Endothelial cell of umbilical vein (primary cell): ENCODE results near the gene PRR19. TPM values are rescaled to one million over a fixed set of nuclear protein-coding genes. Genes with fewer than 3 reads are reported as not detected.

ENCODE experiments used
- BruUV-seq: library from RNA; stranded (reverse); fragments of 400-500 nt; replicated peaks from 2 replicates; lab custom pipeline; 2021; lab: Mats Ljungman, UMichigan
- CTCF ChIA-PET: fragments of 300-600, 350-600 bp; sonication (Branson Sonifier 250); formaldehyde crosslinking; loops from one replicate; lab custom pipeline; 2021; ENCODE audit warnings: antibody characterized with exemption, inconsistent platforms; lab: Charles Lee
- POLR2A ChIA-PET: fragments of 300-600, 350-600 bp; sonication (Branson Sonifier 250); formaldehyde crosslinking; loops from one replicate; lab custom pipeline; 2021; ENCODE audit warnings: antibody characterized with exemption, inconsistent platforms; lab: Charles Lee
- DNase-seq: peaks from one replicate; pipeline ENCODE4 v3.0.0-alpha.2; 2011; ENCODE audit warnings: low read depth, low spot score
- FAIRE-seq: peaks from 2 replicates; lab custom pipeline; 2011; peaks lifted over from hg19 to GRCh38; lab: Jason Lieb, UNC
- H2AFZ ChIP-seq: 2 replicates; pipeline ENCODE4 v1.6.0; 2012; ENCODE audit warnings: low read depth, low read length, control low read depth, inconsistent platforms
- H3K27ac ChIP-seq: 2 replicates; pipeline ENCODE4 v1.5.1; 2011; ENCODE audit warnings: low read depth, mild to moderate bottlenecking, control low read depth, low read length, moderate library complexity; ENCODE audit not compliant: insufficient read depth
- H3K27me3 ChIP-seq, 2 experiments: 2 replicates each; pipeline versions ENCODE4 v1.6.0 to v1.6.1; 2011; ENCODE audit warnings: low read length in 2 of 2, mixed read lengths in 1 of 2; ENCODE audit not compliant: control insufficient read depth in 2 of 2, insufficient read depth in 2 of 2
- H3K36me3 ChIP-seq, 2 experiments: 2 replicates in 1 of 2; 3 replicates in 1 of 2; pipeline ENCODE4 v1.5.1; 2011; ENCODE audit warnings: low read length in 2 of 2, mild to moderate bottlenecking in 1 of 2, moderate library complexity in 1 of 2; ENCODE audit not compliant: control insufficient read depth in 2 of 2, insufficient read depth in 2 of 2; ENCODE audit errors: extremely low read depth in 1 of 2
- H3K4me1 ChIP-seq: 3 replicates; pipeline ENCODE4 v1.5.1; 2011; ENCODE audit warnings: mild to moderate bottlenecking, low read length; ENCODE audit not compliant: control insufficient read depth, insufficient read depth; ENCODE audit errors: extremely low read depth
- H3K4me2 ChIP-seq: 2 replicates; pipeline ENCODE4 v1.6.1; 2011; ENCODE audit warnings: low read length, control low read depth, mixed read lengths; ENCODE audit not compliant: insufficient read depth
- H3K4me3 ChIP-seq, 3 experiments: fragments of 200-600 bp in 1 of 3; sonication (generic), shearing (Covaris generic) in 1 of 3; replicated peaks in 1 of 3; 2 replicates each; pipeline ENCODE4 v1.5.1; 2011 to 2016; ENCODE audit warnings: control low read depth in 3 of 3, low read length in 3 of 3, mild to moderate bottlenecking in 2 of 3, inconsistent platforms in 1 of 3, low read depth in 1 of 3, moderate library complexity in 1 of 3; ENCODE audit not compliant: insufficient read depth in 1 of 3
- H3K79me2 ChIP-seq: 2 replicates; pipeline ENCODE4 v1.6.0; 2012; ENCODE audit warnings: low read length, inconsistent platforms; ENCODE audit not compliant: control insufficient read depth, insufficient read depth
- H3K9ac ChIP-seq: replicated peaks from 2 replicates; pipeline ENCODE3; 2011; ENCODE audit warnings: low read length, control low read depth; ENCODE audit not compliant: insufficient read depth; ENCODE audit errors: extremely low read depth
- H3K9me1 ChIP-seq: replicated peaks from 3 replicates; pipeline ENCODE4 v1.6.0; 2011; ENCODE audit warnings: mild to moderate bottlenecking, low read length; ENCODE audit not compliant: control insufficient read depth, insufficient read depth; ENCODE audit errors: extremely low read depth
- H3K9me3 ChIP-seq: replicated peaks from 2 replicates; pipeline ENCODE4 v1.5.1; 2012; ENCODE audit warnings: low read length, inconsistent platforms; ENCODE audit not compliant: control insufficient read depth, insufficient read depth
- H4K20me1 ChIP-seq: replicated peaks from 2 replicates; pipeline ENCODE3; 2011; ENCODE audit warnings: mild to moderate bottlenecking, low read length; ENCODE audit not compliant: control insufficient read depth, insufficient read depth; ENCODE audit errors: extremely low read depth
- CTCF ChIP-seq, 2 donors: IDR thresholded peaks; 1 replicate in 1 of 2; 2 replicates in 1 of 2; pipeline ENCODE4 v1.5.1; 2011; ENCODE audit warnings: low read length in 2 of 2, mild to moderate bottlenecking in 2 of 2, moderate library complexity in 2 of 2, control low read depth in 1 of 2, inconsistent platforms in 1 of 2, low read depth in 1 of 2; ENCODE audit not compliant: insufficient read depth in 1 of 2; ENCODE audit errors: extremely low read depth in 1 of 2
- EZH2 ChIP-seq: IDR thresholded peaks from 2 replicates; pipeline ENCODE4 v1.6.1; 2012; ENCODE audit warnings: borderline replicate concordance, low read depth, mild to moderate bottlenecking, moderate library complexity, low read length, inconsistent platforms; ENCODE audit not compliant: severe bottlenecking
- FOS ChIP-seq: IDR thresholded peaks from 2 replicates; pipeline ENCODE4 v1.6.1; 2011; ENCODE audit warnings: mild to moderate bottlenecking, low read length, moderate library complexity, borderline replicate concordance; ENCODE audit not compliant: insufficient read depth
- GATA2 ChIP-seq: IDR thresholded peaks from 2 replicates; pipeline ENCODE4 v1.7.0; 2011; ENCODE audit warnings: low read depth, mild to moderate bottlenecking, moderate library complexity, mixed read lengths, low read length; ENCODE audit not compliant: insufficient read length, insufficient read depth
- JUN ChIP-seq: IDR thresholded peaks from 2 replicates; pipeline ENCODE4 v1.6.1; 2011; ENCODE audit warnings: borderline replicate concordance, low read depth; ENCODE audit not compliant: insufficient read length, insufficient read depth
- MAX ChIP-seq: IDR thresholded peaks from 2 replicates; pipeline ENCODE4 v1.6.1; 2011; ENCODE audit not compliant: insufficient read depth, insufficient read length
- MYC ChIP-seq: IDR thresholded peaks from one replicate; pipeline ENCODE4 v1.6.1; 2011; ENCODE audit warnings: mild to moderate bottlenecking, low read depth, low read length
- POLR2A ChIP-seq: IDR thresholded peaks from 2 replicates; pipeline ENCODE4 v1.6.1; 2012; ENCODE audit warnings: low read depth, mild to moderate bottlenecking, control low read depth, low read length
- POLR2AphosphoS5 ChIP-seq: IDR thresholded peaks from 2 replicates; pipeline ENCODE4 v1.6.1; 2012; ENCODE audit warnings: low read depth, mild to moderate bottlenecking, control low read depth, low read length, moderate library complexity; ENCODE audit not compliant: insufficient read depth
- dilution Hi-C: fragments of 300-500 bp; cut with MboI; formaldehyde crosslinking; loops from one replicate; pipeline ENCODE4 v1.15.0; 2019; ENCODE audit warnings: low sequenced_read_pairs; ENCODE audit not compliant: extremely low pct_ligation_motif_present
- intact Hi-C: fragments of 100-400 bp; cut with micrococcal nuclease; formaldehyde crosslinking; loops from one replicate; pipeline ENCODE4 v1.10.0; 2022
- polyA plus RNA-seq, 4 experiments: library from polyadenylated mRNA; depleted of rRNA in 3 of 4; stranded (reverse) in 3 of 4; unstranded in 1 of 4; fragments of >200 nt; gene quantifications; 2 replicates each; pipeline versions ENCODE4 v1.2.1 to v1.2.3, GENCODE V29; 2011 to 2012; ENCODE audit warnings: missing spikeins in 1 of 4
- total RNA-seq: library from RNA; stranded (reverse); gene quantifications from 2 replicates; pipeline ENCODE4 v1.2.3, GENCODE V29; 2021

PRR19 gene
- total and polyA plus RNA-seq, 2 donors (not counting 3 experiments of a cell fraction or from before 2014, with no cell fraction given), result 1.0 to 1.4 TPM

GRCh38 chr19:42291435-42291810 lies 10.5 kb upstream of the PRR19 start:
- Histone ChIP-seq H3K27ac (no peak overlapping the region), H4K20me1 (no peaks in the 10 kb centered on the region), H3K79me2 (no peaks in the 10 kb centered on the region), H3K27me3 (no peaks in the 10 kb centered on the region), H3K9me3 (no peaks in the 10 kb centered on the region), H3K4me2 (no peak overlapping the region), H3K4me1 (no peaks in the 10 kb centered on the region), H3K4me3 (no peak overlapping the region), H2AFZ (no peak overlapping the region), H3K36me3 (peaks cover 16 to 78% of the 10 kb centered on the region in 2 experiments), H3K9me1 (no peaks in the 10 kb centered on the region), H3K9ac (no peak overlapping the region)
- no TSS peak for BruUV-seq
- DNase-seq, result no peak
- intact Hi-C loops (loop anchor here (1.0 kb wide), 1 partner anchor 47 kb away; no protein-coding TSS in a partner anchor), dilution Hi-C loops (no loop called here)
- ChIA-PET CTCF (interaction anchor here (1.3 to 2.3 kb wide), 2 partner anchors 36 to 45 kb away, joined by 4 to 15 read pairs; no protein-coding TSS in a partner anchor), POLR2A (no interaction called here)
- no peak for TF ChIP-seq MAX
- no peak for TF ChIP-seq POLR2A
- TF ChIP-seq CTCF (IDR thresholded peaks at IDR 0.05; ENCODE audit: extremely low read depth in 1 of 2, insufficient read depth in 1 of 2, low read depth in 1 of 2, low read length in 2 of 2), result no peak
- no peak for TF ChIP-seq FOS
- TF ChIP-seq EZH2, result no peak
- TF ChIP-seq JUN, result no peak
- TF ChIP-seq MYC, result no peak
- no peak for TF ChIP-seq POLR2AphosphoS5
- TF ChIP-seq GATA2, result no peak
- no peak for FAIRE-seq
